HG03378 (cell line): ENCODE measurements around the gene AQP6.

Source experiments
- ATAC-seq: cut with Tn5 transposase; IDR thresholded peaks from one replicate; pipeline ENCODE4 v1.9.1; 2021; ENCODE audit warnings: mild to moderate bottlenecking, moderate library complexity; ENCODE audit not compliant: unreplicated experiment

AQP6 gene

DNA sequence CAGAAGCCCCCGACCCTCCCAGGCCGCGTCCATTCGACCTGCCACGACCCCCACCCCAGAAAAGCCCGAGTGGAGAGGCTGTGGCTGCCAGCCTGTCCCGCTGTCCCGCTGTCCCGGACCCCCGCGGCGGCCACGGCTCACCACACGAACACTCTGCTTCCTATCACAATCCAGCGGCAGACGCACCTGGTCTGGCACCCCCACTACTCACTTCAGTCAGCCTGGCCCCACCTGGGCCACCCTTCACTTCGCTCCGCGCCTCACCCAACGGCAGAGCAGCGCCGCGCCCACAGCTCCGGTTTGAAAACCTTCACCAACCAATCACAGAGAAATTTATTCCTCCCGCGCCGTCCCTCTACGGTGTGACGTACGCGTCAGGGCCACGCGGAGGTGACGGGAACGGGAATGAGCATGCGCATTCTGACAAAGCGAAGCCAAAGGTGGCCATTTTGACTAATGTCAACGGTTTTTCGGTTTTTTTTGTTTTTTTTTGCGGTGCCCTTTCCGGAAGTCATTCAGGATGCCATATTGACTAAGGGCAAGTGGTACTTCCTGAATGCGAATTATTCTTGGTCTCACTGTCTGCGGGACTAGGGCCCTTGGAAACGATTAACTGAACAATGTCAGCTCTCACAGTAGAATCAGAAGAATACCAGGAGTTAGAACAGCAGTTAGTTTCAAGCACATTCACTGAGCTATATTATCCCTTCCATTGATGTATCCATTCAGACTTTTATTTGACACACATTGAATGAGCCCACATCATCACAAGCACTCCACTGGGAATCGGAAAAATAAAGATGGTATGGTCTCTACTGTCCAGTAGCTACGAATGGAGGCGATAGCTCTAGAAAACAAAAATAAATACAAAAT lies 52.7 kb downstream of the AQP6 start, which contains the start of gene RACGAP1:
Gene RACGAP1 (minus strand): TSS at position 308 of the 873 bp plus-strand sequence. CDS start 8,779 bp downstream, outside the sequence.
- ATAC-seq, result peak; percentile 96

DNA sequence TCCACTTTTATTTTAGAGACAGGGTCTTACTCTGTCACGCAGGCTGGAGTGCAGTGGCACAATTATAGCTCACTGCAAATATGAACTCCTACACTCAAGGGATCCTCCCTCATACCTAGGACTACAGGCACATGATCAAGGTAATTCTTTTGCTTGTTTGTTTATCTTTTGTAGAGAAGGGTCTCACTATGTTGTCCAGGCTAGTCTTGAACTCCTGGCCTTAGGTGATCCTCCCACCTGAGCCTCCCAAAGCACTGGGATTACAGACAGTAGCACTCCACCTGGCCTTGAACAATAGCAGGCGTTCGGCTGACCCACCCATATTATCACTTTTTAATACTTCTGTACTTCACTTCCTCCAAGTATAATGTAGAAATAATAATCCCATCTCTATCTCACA lies 53.9 kb downstream of the AQP6 start:
- no peak for ATAC-seq
